GM04503 (cell line): ENCODE measurements around the gene CMYA5.

ENCODE experiments used
- DNase-seq: peaks from one replicate; pipeline ENCODE4 v3.0.0-alpha.2; 2012; ENCODE audit warnings: low read depth

CMYA5 gene

DNA sequence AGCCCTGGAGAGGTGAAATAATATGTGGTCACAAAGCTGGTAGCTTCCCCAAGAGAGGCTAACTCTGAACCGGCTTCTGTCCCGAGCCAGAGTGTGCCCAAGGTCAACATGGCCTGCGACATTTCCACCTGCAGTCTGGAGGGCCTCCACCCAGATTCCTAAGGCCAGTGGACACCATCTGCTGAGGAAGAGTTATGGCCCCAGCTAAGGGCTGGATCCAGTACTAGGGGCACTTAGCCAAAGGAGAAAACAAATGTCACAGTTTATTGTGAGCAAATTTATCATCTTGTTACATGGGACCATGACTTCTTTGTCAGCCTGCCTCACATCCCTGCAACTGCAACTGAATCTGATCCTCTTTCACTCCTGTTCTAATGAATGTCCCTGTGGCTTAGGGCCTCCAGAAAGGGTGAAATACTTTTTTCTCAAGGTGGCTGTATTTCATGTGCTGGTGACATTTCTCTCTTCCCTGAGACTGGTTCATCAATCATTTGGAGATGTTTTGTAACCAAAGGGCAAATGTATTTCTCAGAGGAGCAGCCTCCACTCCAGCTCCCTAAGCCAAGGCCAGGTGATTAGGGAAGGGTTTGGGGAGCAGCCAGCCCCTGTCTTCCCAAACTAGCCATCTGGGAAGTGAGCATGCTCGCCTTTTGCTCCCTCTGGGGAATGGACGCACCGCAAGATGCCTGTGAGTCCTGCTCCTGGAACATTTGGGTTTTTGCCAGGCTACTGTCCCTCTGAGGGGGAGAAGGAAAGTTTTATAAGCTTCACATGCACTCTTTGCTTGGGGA is 148.3 kb downstream of the CMYA5 start:
- no peak for DNase-seq

DNA sequence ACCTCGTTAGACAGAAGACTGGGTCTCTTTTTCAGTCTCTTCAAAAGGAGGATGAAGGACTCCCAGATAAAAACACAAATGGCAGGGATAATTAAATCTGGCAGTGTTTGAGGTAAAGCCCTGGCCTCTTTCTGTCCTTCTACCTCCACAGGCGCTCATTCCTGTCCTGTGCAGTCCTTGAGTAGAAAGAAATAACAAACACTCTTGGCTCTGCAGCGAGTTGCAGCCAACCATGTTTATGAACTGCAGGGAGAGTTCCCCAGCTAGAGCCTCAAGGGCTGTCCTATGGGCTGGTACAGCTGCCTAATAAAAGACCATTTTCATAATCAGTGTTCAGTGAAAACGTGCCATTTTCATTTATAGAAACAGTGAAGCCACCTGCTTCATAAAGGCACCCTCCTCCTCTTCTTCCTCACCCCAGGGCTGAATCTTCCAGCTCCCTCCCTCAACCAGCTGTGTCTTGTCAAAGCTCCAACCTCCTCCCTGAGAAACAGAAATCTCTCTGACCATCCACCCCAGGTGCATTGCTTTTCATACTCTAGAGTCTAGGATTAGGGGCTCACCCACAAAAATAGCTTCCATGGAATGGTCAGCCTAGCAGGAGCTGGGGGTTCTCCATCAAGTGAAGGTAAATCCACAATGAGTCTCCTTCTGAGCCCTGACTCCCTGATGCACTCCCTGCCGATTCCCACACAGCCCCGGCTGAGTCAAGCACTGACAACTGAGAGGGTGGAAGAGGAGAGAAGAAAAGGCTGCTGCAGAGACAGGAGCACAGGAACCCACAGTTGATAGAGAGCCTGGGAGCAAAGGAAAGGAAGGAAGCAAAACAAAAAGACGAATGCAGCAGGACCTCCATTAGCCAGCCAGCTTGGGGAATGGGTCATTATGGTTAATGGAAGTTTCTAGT is 150.7 kb downstream of the CMYA5 start:
- DNase-seq: no peak

DNA sequence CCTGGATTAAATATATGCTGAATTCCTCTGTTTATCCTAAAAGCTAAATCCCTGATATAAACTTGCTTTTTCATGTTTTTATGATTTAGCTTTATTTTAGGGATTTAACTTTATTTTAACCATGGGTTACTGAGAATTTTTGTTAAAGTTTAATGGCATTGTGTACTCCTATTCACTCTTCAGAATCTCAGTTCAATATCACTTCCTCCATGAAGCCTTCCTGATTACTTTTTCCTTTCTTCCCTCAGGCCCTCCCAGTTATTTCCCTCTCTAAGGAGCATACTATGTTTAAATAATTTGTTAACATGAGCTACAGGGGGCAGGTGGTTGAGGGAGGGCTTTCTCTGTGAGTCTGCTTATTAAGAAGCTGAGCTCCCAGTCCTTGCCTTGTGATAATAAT is 151.5 kb downstream of the CMYA5 start:
- no peak for DNase-seq

DNA sequence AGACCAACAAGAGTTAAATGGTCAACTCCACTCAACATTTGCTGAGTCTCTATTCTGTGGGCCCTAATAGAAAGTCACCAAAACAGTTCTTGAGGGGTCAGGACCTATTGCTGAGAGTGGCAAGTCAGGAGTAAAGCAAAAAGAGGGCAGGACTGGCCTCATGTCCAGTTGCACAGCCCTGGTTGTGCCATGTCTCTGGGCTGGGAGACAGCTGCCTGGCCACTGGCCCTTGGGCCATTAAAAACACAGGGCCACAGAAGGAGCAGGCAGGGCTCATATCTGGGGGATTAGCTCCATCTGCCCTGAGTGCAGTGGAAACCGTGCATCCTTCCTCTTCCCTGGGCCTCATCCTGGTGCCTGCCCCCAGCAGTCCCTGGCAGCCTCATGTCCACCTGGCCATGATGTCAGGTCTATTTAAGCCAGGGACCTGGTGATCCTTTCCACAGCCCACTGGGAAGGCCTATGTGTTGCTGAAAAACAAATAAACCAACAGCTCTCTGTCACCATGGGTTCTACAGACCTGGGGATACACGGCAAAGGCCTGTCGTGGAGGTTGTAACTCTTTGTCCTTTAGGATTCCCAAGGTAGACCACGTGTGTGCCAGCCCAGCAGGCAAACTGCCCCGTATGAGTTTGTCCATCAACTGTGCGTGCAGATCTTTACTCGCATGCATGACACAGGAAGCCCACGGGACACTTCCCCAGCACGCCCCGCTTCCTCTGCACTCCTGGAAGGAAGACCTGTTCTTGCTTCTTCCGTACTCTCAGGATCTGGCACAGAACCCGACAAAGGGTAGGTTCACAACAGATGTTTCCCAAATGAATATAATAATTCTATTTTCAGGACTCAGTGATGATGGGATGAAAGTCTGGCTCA is 152.6 kb downstream of the CMYA5 start:
- no peak for DNase-seq

DNA sequence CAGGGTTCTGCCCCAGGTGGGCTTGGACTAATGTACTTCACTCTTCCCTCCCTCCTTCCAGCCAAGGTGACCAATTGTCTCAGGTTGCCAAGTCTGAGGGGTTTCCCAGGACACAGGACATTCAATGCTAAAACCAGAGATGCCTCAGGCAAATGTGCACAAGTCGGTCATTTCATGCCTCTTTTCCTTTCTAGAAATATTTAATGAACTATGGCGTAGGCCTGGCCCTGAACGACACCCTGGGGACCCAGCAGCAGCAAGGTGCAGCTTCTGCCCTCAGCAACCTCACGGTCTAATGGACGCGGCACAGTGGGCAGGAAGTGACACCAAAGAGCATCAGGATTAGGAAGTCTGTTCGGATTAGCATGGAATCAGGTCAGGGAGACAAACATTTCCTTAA is 153.4 kb downstream of the CMYA5 start:
- DNase-seq: no peak

DNA sequence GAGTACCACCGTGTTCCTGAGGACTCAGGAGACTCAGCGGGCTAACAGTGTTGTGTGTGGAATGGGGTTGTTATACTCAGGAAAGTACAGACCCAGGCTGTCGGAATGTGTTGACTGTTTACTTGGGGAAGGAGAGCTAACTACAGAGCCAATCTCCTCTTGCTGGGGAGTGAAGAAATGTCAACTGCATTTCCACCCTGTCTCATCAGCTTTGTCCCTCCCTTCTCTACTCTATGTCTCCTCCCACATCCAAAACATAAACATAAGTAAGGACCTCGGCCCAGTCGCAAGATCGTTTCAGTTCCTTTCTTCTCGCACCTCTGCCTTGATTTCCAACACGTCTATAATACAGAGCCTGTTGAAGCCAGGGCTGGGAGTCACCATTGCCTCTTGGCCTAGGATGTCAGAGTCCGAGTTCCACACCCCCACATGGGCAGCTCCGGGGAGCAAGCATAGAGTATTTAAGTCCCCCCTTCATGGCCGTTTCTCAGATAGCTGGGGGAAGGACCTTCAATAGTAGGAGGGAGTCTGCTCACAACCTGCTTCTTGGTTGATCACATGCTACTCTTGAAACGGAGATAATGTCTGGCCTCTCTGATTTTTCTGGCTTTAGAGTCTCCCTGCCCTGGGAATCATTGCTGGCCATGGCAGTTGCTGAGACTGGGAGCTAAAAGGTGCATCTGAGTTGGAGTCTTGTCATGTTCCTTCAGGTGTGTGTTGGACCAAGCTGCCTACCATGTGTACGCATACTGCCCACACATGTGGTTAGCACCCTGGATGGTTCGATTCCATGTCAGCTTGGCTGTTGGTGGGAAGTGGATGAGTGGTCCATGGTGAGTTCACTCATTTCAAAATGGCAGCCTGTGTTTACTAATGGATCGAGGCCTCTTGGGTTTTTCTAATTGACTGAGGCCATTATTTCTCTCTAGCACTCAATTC is 154.1 kb downstream of the CMYA5 start:
- DNase-seq: no peak

DNA sequence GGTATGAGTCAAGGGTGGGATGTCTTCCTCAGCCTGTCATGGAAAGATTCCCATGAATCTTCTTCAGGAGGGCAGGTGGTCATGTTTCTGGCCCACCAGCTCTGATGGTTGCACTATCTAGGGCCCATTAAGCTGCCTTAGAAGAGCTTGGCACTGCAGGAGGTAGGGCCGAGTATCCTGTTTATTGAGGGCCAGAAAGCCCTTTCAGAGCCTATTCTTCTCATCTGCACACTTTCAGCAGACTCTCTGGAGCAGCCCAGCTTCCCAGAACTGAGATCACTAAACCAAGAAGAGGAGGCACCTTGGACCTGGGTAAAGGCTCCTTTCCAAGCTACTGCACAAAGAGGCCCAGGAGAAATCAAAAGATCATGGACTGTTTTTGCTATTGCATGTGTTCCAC is 154.9 kb downstream of the CMYA5 start:
- DNase-seq: no peak

DNA sequence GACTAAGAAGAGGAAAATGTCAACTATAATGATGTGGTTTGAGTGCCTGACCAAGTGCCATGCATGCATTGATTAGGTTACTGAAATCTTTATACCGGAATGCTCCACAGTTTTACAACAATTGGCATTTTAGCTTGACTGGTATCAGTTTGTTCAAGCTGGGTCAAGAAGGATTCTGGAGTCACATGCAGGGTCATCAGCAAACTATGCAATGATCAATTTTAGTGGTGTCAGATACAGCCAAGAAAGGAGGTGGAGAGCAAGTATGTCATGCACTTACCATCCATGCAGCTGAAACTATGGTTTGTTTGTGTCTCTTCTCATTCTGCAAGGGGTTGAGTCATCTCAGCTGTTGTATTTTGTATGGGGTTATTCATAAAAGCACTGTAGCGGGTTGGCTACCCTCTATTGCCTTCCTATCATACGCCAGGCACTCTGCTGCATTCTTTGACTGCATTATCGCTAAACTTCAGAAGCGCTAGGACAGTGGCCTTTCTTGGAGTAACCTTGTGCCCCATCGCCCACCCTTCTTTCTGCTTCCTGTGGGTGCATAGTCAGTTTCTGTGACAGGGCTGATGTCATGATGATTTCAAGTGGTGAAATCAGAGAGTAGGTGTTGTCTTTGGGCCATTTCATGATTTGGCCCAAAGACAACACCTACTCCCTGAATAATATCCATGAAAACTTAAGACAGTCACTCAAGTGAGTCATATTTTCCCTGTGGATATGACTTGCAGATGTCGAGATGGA is 156.0 kb downstream of the CMYA5 start:
- peak; percentile 89 for DNase-seq

DNA sequence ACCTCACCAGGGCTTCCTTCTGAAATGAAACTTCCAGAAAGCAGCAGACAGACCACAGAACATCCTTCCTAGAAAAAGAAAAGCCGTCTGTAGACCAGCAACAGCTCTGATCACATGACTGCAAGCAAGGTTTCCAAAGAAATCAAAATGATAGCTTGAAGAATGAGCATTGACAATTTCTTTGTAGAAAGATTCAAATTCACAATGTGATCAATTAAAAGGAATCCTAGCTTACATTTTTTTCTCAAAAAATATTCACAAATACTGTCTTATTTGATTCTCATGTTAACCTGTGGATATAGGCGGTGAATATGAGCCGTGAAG is 156.5 kb downstream of the CMYA5 start:
- DNase-seq: no peak

DNA sequence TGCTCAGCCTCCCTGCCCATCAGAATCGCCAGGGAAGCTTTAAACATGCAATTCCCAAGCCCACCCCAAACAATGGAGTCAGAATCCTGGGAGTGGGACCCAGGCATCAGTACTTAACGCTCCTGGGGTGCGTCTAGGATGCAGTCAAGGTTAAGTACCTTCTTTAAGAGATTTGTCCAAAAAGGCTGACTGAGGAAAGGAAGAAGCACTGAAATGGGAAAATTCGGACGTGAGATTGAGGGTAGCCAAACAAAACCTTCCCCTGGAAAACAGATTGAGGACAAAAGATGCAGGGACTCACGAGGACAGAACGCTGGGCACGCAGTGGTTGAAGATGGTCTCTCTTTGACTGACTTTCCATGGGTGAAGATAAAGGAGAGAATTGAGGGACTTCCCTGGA is 157.9 kb downstream of the CMYA5 start:
- DNase-seq: no peak

DNA sequence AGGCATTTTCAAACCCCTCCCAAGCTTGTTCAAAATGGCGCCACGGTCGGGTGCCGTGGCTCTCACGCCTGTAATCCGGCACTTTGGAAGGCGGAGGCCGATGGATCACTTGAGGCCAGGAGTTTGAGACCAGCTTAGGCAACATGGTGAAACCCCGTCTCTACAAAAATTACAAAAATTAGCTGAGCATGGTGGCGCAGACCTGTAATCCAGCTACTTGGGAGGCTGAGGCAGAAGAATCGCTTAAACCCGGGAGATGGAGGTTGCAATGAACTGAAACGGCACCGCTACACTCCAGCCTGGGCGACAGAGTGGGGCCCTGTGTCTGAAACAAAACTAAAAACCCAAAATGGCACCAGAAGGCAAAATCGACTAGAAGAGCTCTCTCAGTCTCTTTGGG is 159.4 kb downstream of the CMYA5 start:
- DNase-seq: no peak
